Right lobe of liver (tissue), 4 donors: ENCODE measurements around the gene PARVG.

Experiments
- POLR2A ChIP-seq: fragments of 450-650 bp; IDR thresholded peaks from one replicate; pipeline ENCODE4 v1.6.1; 2017; ENCODE audit warnings: antibody characterized with exemption, mild to moderate bottlenecking
- TF ChIP-seq, protein P1 (sequence below), 4 donors: fragments of 200-600 bp in 3 of 4; fragments of 450-650 bp in 1 of 4; IDR thresholded peaks; one replicate each; pipeline versions ENCODE4 v1.5.1 to v1.8.0; 2016 to 2022; ENCODE audit warnings: antibody characterized with exemption in 4 of 4, mild to moderate bottlenecking in 2 of 4
- donor health status: DM: no; HTN: no; CAD: no.
- donor health status: DM: no; HTN: no; CAD: no.
- donor health status: DM: no; HTN: yes; CAD: no.

DNA sequence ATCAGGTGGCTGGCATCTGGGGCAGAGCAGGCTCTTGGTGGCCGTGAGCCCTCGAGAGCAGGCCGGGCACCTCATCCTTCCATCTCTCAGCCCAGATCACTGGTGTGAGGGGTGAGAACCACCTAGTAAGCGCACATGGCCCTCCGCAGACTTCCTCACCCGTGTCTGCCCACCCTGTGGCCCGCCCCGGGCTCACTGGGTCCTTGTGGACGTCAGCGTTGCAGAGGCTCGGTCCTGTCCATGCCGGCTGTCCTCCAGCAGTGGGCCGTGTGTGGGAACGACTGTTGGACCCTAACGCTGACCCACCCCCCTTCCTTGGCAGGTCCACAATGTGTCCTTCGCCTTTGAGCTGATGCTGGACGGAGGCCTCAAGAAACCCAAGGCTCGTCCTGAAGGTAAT, 17.2 kb upstream of the PARVG start:
- TF ChIP-seq POLR2A = no peak
- TF ChIP-seq, protein P1, sequence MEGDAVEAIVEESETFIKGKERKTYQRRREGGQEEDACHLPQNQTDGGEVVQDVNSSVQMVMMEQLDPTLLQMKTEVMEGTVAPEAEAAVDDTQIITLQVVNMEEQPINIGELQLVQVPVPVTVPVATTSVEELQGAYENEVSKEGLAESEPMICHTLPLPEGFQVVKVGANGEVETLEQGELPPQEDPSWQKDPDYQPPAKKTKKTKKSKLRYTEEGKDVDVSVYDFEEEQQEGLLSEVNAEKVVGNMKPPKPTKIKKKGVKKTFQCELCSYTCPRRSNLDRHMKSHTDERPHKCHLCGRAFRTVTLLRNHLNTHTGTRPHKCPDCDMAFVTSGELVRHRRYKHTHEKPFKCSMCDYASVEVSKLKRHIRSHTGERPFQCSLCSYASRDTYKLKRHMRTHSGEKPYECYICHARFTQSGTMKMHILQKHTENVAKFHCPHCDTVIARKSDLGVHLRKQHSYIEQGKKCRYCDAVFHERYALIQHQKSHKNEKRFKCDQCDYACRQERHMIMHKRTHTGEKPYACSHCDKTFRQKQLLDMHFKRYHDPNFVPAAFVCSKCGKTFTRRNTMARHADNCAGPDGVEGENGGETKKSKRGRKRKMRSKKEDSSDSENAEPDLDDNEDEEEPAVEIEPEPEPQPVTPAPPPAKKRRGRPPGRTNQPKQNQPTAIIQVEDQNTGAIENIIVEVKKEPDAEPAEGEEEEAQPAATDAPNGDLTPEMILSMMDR (IDR thresholded peaks at IDR 0.05) = no peak
